Keratinocyte (primary cell): ENCODE results near the gene LRRIQ1. TPM values are rescaled to one million over a fixed set of nuclear protein-coding genes. Genes with fewer than 3 reads are reported as not detected.

Experiments used
- DNase-seq: peaks from one replicate; pipeline ENCODE4 v3.0.0-alpha.2; 2011; ENCODE audit warnings: low read depth, missing footprints, low spot score
- FAIRE-seq: peaks from 2 replicates; lab custom pipeline; 2011; peaks lifted over from hg19 to GRCh38; lab: Jason Lieb, UNC
- H2AFZ ChIP-seq: 2 replicates; pipeline ENCODE4 v1.6.0; 2012; ENCODE audit warnings: low read length, control low read depth, inconsistent platforms; ENCODE audit not compliant: control insufficient read depth
- H3K27ac ChIP-seq: 2 replicates; pipeline ENCODE4 v1.5.1; 2011; ENCODE audit warnings: low read length; ENCODE audit not compliant: control insufficient read depth, insufficient read depth
- H3K27me3 ChIP-seq: 3 replicates; pipeline ENCODE4 v1.6.0; 2011; ENCODE audit warnings: low read length; ENCODE audit not compliant: control insufficient read depth, insufficient read depth; ENCODE audit errors: extremely low read depth
- H3K36me3 ChIP-seq, 2 experiments: 2 replicates in 1 of 2; 3 replicates in 1 of 2; pipeline ENCODE4 v1.5.1; 2011; ENCODE audit warnings: low read length in 2 of 2, mild to moderate bottlenecking in 1 of 2; ENCODE audit not compliant: control insufficient read depth in 2 of 2, insufficient read depth in 2 of 2; ENCODE audit errors: extremely low read depth in 1 of 2
- H3K4me1 ChIP-seq: 3 replicates; pipeline ENCODE4 v1.5.1; 2011; ENCODE audit warnings: low read length; ENCODE audit not compliant: control insufficient read depth, insufficient read depth; ENCODE audit errors: extremely low read depth
- H3K4me2 ChIP-seq: 3 replicates; pipeline ENCODE4 v1.6.0; 2011; ENCODE audit warnings: low read depth, low read length; ENCODE audit not compliant: control insufficient read depth, insufficient read depth; ENCODE audit errors: extremely low read depth
- H3K4me3 ChIP-seq, 3 experiments: fragments of 200-600 bp in 1 of 3; sonication (generic) in 1 of 3; 2 replicates in 2 of 3; 3 replicates in 1 of 3; pipeline ENCODE4 v1.5.1; 2011 to 2016; ENCODE audit warnings: low read length in 3 of 3, mild to moderate bottlenecking in 3 of 3, control low read depth in 2 of 3, inconsistent platforms in 1 of 3, low read depth in 1 of 3, mixed read lengths in 1 of 3, mixed run types in 1 of 3, moderate library complexity in 1 of 3; ENCODE audit not compliant: control insufficient read depth in 2 of 3, insufficient read depth in 2 of 3; ENCODE audit errors: extremely low read depth in 1 of 3
- H3K79me2 ChIP-seq: 2 replicates; pipeline ENCODE4 v1.6.0; 2012; ENCODE audit warnings: low read length; ENCODE audit not compliant: control insufficient read depth, insufficient read depth
- H3K9ac ChIP-seq: 3 replicates; pipeline ENCODE4 v1.6.0; 2011; ENCODE audit warnings: low read length; ENCODE audit not compliant: control insufficient read depth, insufficient read depth; ENCODE audit errors: extremely low read depth
- H3K9me1 ChIP-seq: 3 replicates; pipeline ENCODE4 v1.6.0; 2011; ENCODE audit warnings: low read length; ENCODE audit not compliant: control insufficient read depth, insufficient read depth; ENCODE audit errors: extremely low read depth
- H3K9me3 ChIP-seq: 2 replicates; pipeline ENCODE4 v1.5.1; 2012; ENCODE audit warnings: low read depth, low read length; ENCODE audit not compliant: control insufficient read depth
- H4K20me1 ChIP-seq: 3 replicates; pipeline ENCODE4 v1.6.0; 2011; ENCODE audit warnings: low read length; ENCODE audit not compliant: control insufficient read depth, insufficient read depth; ENCODE audit errors: extremely low read depth
- CTCF ChIP-seq, 3 experiments: IDR thresholded peaks in 1 of 3; conservative IDR thresholded peaks in 1 of 3; optimal IDR thresholded peaks in 1 of 3; 2 replicates in 2 of 3; 3 replicates in 1 of 3; pipeline versions ENCODE3 to v1.5.1; 2011; ENCODE audit warnings: low read length in 3 of 3, mild to moderate bottlenecking in 3 of 3, moderate library complexity in 2 of 3, control low read depth in 1 of 3, inconsistent platforms in 1 of 3; ENCODE audit not compliant: insufficient read depth in 2 of 3; ENCODE audit errors: extremely low read depth in 1 of 3
- EZH2 ChIP-seq: IDR thresholded peaks from one replicate; pipeline ENCODE4 v1.6.1; 2012; ENCODE audit warnings: inconsistent platforms, mild to moderate bottlenecking, low read length, moderate library complexity
- dilution Hi-C: fragments of 300-500 bp; cut with MboI; formaldehyde crosslinking; loops from one replicate; pipeline ENCODE4 v1.7.0; 2020; ENCODE audit warnings: low sequenced_read_pairs; ENCODE audit not compliant: extremely low pct_ligation_motif_present
- polyA plus RNA-seq, 5 experiments: library from polyadenylated mRNA; depleted of rRNA in 3 of 5; stranded (reverse) in 3 of 5; stranded (forward) in 1 of 5; unstranded in 1 of 5; fragments of >200 nt; gene quantifications; 1 replicate in 1 of 5; 2 replicates in 3 of 5; 3 replicates in 1 of 5; pipeline versions ENCODE4 v1.2.1 to v1.2.3, GENCODE V29; 2011 to 2012; ENCODE audit warnings: missing spikeins in 2 of 5, low read depth in 1 of 5, low replicate concordance in 1 of 5

The LRRIQ1 gene
- polyA plus RNA-seq, 1 donor (not counting 4 experiments of a cell fraction or from before 2014, with no cell fraction given), result 0.84 TPM

GRCh38 chr12:85060916-85061315, 24.8 kb downstream of the LRRIQ1 start:
- dilution Hi-C loops, result no loop called here
- DNase-seq, result no peak
- Histone ChIP-seq H3K27ac (no peak overlapping the region), H3K27me3 (no peaks in the 10 kb centered on the region), H3K9me1 (no peaks in the 10 kb centered on the region), H3K4me2 (no peak overlapping the region), H4K20me1 (no peaks in the 10 kb centered on the region), H3K9me3 (no peaks in the 10 kb centered on the region), H3K36me3 (no peaks in the 10 kb centered on the region), H3K9ac (no peak overlapping the region), H3K4me3 (no peak overlapping the region), H3K4me1 (no peaks in the 10 kb centered on the region), H3K79me2 (no peaks in the 10 kb centered on the region), H2AFZ (no peak overlapping the region)
- no peak for TF ChIP-seq CTCF (optimal IDR thresholded peaks at IDR 0.05 in 1 of 3, IDR thresholded peaks at IDR 0.05 in 1 of 3, conservative IDR thresholded peaks at IDR 0.05 in 1 of 3; ENCODE audit: extremely low read depth in 1 of 3, insufficient read depth in 2 of 3, low read length in 3 of 3)
- no peak for TF ChIP-seq EZH2
- FAIRE-seq, result no peak

GRCh38 chr12:85065837-85066482, 29.8 kb downstream of the LRRIQ1 start:
- no peak overlapping the region for H2AFZ ChIP-seq
- H3K4me1 ChIP-seq, result no peaks in the 10 kb centered on the region
- H3K27ac ChIP-seq, result no peak overlapping the region
- TF ChIP-seq CTCF (optimal IDR thresholded peaks at IDR 0.05 in 1 of 3, IDR thresholded peaks at IDR 0.05 in 1 of 3, conservative IDR thresholded peaks at IDR 0.05 in 1 of 3; ENCODE audit: extremely low read depth in 1 of 3, insufficient read depth in 2 of 3, low read length in 3 of 3), result no peak
- TF ChIP-seq EZH2, result no peak
- no peaks in the 10 kb centered on the region for H4K20me1 ChIP-seq
- H3K4me2 ChIP-seq, result no peak overlapping the region
- no peak overlapping the region for H3K4me3 ChIP-seq
- dilution Hi-C loops, result no loop called here
- no peaks in the 10 kb centered on the region for H3K9me3 ChIP-seq
- no peaks in the 10 kb centered on the region for H3K36me3 ChIP-seq
- FAIRE-seq, result no peak
- no peaks in the 10 kb centered on the region for H3K79me2 ChIP-seq
- DNase-seq, result no peak
- no peaks in the 10 kb centered on the region for H3K27me3 ChIP-seq
- no peak overlapping the region for H3K9ac ChIP-seq
- H3K9me1 ChIP-seq, result no peaks in the 10 kb centered on the region
